GM12878 (cell line): ENCODE measurements around the gene PROM1. TPM values are rescaled to one million over a fixed set of nuclear protein-coding genes. Genes with fewer than 3 reads are reported as not detected.

Source experiments
- CBFB ChIP-seq: IDR thresholded peaks from 2 replicates; pipeline ENCODE4 v1.6.1; 2016; ENCODE audit warnings: antibody characterized with exemption, low read depth
- EGR1 ChIP-seq, 2 experiments: IDR thresholded peaks; 1 replicate in 1 of 2; 2 replicates in 1 of 2; pipeline ENCODE4 v1.6.1; 2011 to 2012; ENCODE audit warnings: low read depth in 2 of 2, low read length in 2 of 2, borderline replicate concordance in 1 of 2, mild to moderate bottlenecking in 1 of 2, moderate library complexity in 1 of 2
- ETV6 ChIP-seq, 2 experiments: fragments of 450-650 bp in 1 of 2; IDR thresholded peaks in 1 of 2; conservative IDR thresholded peaks in 1 of 2; 2 replicates each; pipeline ENCODE4 v1.6.1; 2014; ENCODE audit warnings: antibody characterized with exemption in 1 of 2, borderline replicate concordance in 1 of 2, low read depth in 1 of 2, mild to moderate bottlenecking in 1 of 2, moderate library complexity in 1 of 2
- FOXK2 ChIP-seq: fragments of 450-650 bp; IDR thresholded peaks from 2 replicates; pipeline ENCODE4 v1.6.1; 2017; ENCODE audit warnings: mild to moderate bottlenecking, moderate library complexity
- FOXM1 ChIP-seq: IDR thresholded peaks from 2 replicates; pipeline ENCODE4 v1.6.1; 2012; ENCODE audit warnings: low read depth, mild to moderate bottlenecking, inconsistent platforms, low read length, moderate library complexity
- HCFC1 ChIP-seq: fragments of 150-350 bp; IDR thresholded peaks from 2 replicates; pipeline ENCODE4 v1.6.1; 2014; ENCODE audit warnings: low read length
- HDAC6 ChIP-seq: fragments of 200-600 bp; sonication (generic); IDR thresholded peaks from one replicate; pipeline ENCODE4 v1.8.0; 2017; ENCODE audit warnings: antibody characterized with exemption; ENCODE audit not compliant: unreplicated experiment
- HDGF ChIP-seq: fragments of 450-650 bp; IDR thresholded peaks from 2 replicates; pipeline ENCODE4 v1.6.1; 2016; ENCODE audit warnings: antibody characterized with exemption
- JUND ChIP-seq: IDR thresholded peaks from 2 replicates; pipeline ENCODE4 v1.6.1; 2012; ENCODE audit warnings: low read depth, mild to moderate bottlenecking, low read length, improper control_type of control experiment, moderate library complexity
- MLLT1 ChIP-seq: fragments of 450-650 bp; IDR thresholded peaks from 2 replicates; pipeline ENCODE4 v1.6.1; 2016; ENCODE audit warnings: mild to moderate bottlenecking
- MYB ChIP-seq: fragments of 150-350 bp; IDR thresholded peaks from 2 replicates; pipeline ENCODE4 v1.6.1; 2014; ENCODE audit warnings: mild to moderate bottlenecking, low read depth, low read length, borderline replicate concordance
- NBN ChIP-seq: fragments of 450-650 bp; IDR thresholded peaks from 2 replicates; pipeline ENCODE4 v1.6.1; 2016
- NFYA ChIP-seq: IDR thresholded peaks from 2 replicates; pipeline ENCODE4 v1.6.1; 2011; ENCODE audit warnings: low read depth, mild to moderate bottlenecking, low read length, improper control_type of control experiment, borderline replicate concordance
- NFYB ChIP-seq: IDR thresholded peaks from 2 replicates; pipeline ENCODE4 v1.6.1; 2011; ENCODE audit warnings: low read depth, mild to moderate bottlenecking, low read length, improper control_type of control experiment, moderate library complexity; ENCODE audit not compliant: insufficient read depth
- NR2C2 ChIP-seq: IDR thresholded peaks from 2 replicates; pipeline ENCODE4 v1.6.1; 2011; ENCODE audit warnings: borderline replicate concordance, low read depth; ENCODE audit not compliant: control insufficient read depth, insufficient read length
- PAX5 ChIP-seq: IDR thresholded peaks from 2 replicates; pipeline ENCODE4 v1.6.1; 2011; ENCODE audit warnings: low read depth, low read length, borderline replicate concordance
- SIX5 ChIP-seq: IDR thresholded peaks from 2 replicates; pipeline ENCODE4 v1.6.1; 2011; ENCODE audit warnings: mild to moderate bottlenecking, low read depth, low read length, moderate library complexity; ENCODE audit not compliant: severe bottlenecking
- SMARCA5 ChIP-seq: fragments of 450-650 bp; IDR thresholded peaks from 2 replicates; pipeline ENCODE4 v1.6.1; 2017; ENCODE audit warnings: mild to moderate bottlenecking
- SREBF2 ChIP-seq: IDR thresholded peaks from 2 replicates; pipeline ENCODE4 v1.6.1; 2012; ENCODE audit warnings: mild to moderate bottlenecking, low read length
- ZNF274 ChIP-seq: IDR thresholded peaks from one replicate; pipeline ENCODE4 v1.8.0; 2011; ENCODE audit not compliant: insufficient read length, insufficient read depth
- polyA plus RNA-seq, 11 experiments: library from polyadenylated mRNA; depleted of rRNA in 4 of 11; unstranded in 6 of 11; stranded (reverse) in 5 of 11; fragments of >200 nt; fragmentation: Nextera tagmentation in 4 of 11; fragmentation: Illumina TruSeq in 1 of 11; extraction: Ambion mirVana in 4 of 11; extraction: Trizol in 1 of 11; gene quantifications; 1 replicate in 1 of 11; 2 replicates in 10 of 11; pipeline versions ENCODE4 v1.2.1 to v1.2.3, GENCODE V29; 2011 to 2016; ENCODE audit warnings: inconsistent platforms in 2 of 11, missing spikeins in 2 of 11, low read depth in 1 of 11
- total RNA-seq, 4 experiments: library from RNA; depleted of rRNA in 3 of 4; stranded (reverse); fragments of >200 nt in 3 of 4; fragmentation: Illumina TruSeq in 1 of 4; extraction: Trizol in 1 of 4; gene quantifications; 2 replicates each; pipeline versions ENCODE4 v1.2.1 to v1.2.3, GENCODE V29; 2013 to 2021
- TF ChIP-seq, protein P1 (sequence below): fragments of 450-650 bp; IDR thresholded peaks from 2 replicates; pipeline ENCODE4 v1.6.1; 2017; ENCODE audit warnings: antibody characterized with exemption, mild to moderate bottlenecking, moderate library complexity
- TF ChIP-seq, protein P2 (sequence below), 3 experiments: IDR thresholded peaks in 2 of 3; conservative IDR thresholded peaks in 1 of 3; 2 replicates each; pipeline ENCODE4 v1.5.1; 2011; ENCODE audit warnings: low read depth in 3 of 3, low read length in 3 of 3, mild to moderate bottlenecking in 3 of 3, control low read depth in 2 of 3, moderate library complexity in 2 of 3, inconsistent platforms in 1 of 3, mixed read lengths in 1 of 3; ENCODE audit not compliant: control insufficient read depth in 2 of 3, insufficient read depth in 1 of 3; ENCODE audit errors: extremely low read depth in 1 of 3

The PROM1 gene
- total and polyA plus RNA-seq, 10 of the 15 experiments (the other 5 are each of a cell fraction or from before 2014, with no cell fraction given) = 0.08 to 0.31 (median 0.18) TPM; not detected in 7

- no peak for TF ChIP-seq EGR1 (IDR thresholded peaks at IDR 0.05; ENCODE audit: borderline replicate concordance in 1 of 2, low read depth in 2 of 2, low read length in 2 of 2)
- no peak for TF ChIP-seq NR2C2
- TF ChIP-seq JUND = no peak
- no peak for TF ChIP-seq ZNF274
- no peak for TF ChIP-seq SMARCA5
- no peak for TF ChIP-seq PAX5
- no peak for TF ChIP-seq NFYA
- TF ChIP-seq SIX5 = no peak
- peak; percentile 26; the same call in 1 of the 2 replicates for TF ChIP-seq MLLT1
- no peak for TF ChIP-seq SREBF2
- no peak for TF ChIP-seq FOXK2
- TF ChIP-seq CBFB = no peak
- no peak for TF ChIP-seq MYB
- TF ChIP-seq, protein P1, sequence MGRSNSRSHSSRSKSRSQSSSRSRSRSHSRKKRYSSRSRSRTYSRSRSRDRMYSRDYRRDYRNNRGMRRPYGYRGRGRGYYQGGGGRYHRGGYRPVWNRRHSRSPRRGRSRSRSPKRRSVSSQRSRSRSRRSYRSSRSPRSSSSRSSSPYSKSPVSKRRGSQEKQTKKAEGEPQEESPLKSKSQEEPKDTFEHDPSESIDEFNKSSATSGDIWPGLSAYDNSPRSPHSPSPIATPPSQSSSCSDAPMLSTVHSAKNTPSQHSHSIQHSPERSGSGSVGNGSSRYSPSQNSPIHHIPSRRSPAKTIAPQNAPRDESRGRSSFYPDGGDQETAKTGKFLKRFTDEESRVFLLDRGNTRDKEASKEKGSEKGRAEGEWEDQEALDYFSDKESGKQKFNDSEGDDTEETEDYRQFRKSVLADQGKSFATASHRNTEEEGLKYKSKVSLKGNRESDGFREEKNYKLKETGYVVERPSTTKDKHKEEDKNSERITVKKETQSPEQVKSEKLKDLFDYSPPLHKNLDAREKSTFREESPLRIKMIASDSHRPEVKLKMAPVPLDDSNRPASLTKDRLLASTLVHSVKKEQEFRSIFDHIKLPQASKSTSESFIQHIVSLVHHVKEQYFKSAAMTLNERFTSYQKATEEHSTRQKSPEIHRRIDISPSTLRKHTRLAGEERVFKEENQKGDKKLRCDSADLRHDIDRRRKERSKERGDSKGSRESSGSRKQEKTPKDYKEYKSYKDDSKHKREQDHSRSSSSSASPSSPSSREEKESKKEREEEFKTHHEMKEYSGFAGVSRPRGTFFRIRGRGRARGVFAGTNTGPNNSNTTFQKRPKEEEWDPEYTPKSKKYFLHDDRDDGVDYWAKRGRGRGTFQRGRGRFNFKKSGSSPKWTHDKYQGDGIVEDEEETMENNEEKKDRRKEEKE = no peak
- TF ChIP-seq NFYB = no peak
- TF ChIP-seq HDAC6 = no peak
- TF ChIP-seq HDGF = no peak
- no peak for TF ChIP-seq FOXM1
- TF ChIP-seq ETV6 (conservative IDR thresholded peaks at IDR 0.05 in 1 of 2, IDR thresholded peaks at IDR 0.05 in 1 of 2; ENCODE audit: borderline replicate concordance in 1 of 2, low read depth in 1 of 2) = no peak
- no peak; the same call in 1 of the 2 replicates for TF ChIP-seq NBN
- no peak for TF ChIP-seq HCFC1
- TF ChIP-seq, protein P2, sequence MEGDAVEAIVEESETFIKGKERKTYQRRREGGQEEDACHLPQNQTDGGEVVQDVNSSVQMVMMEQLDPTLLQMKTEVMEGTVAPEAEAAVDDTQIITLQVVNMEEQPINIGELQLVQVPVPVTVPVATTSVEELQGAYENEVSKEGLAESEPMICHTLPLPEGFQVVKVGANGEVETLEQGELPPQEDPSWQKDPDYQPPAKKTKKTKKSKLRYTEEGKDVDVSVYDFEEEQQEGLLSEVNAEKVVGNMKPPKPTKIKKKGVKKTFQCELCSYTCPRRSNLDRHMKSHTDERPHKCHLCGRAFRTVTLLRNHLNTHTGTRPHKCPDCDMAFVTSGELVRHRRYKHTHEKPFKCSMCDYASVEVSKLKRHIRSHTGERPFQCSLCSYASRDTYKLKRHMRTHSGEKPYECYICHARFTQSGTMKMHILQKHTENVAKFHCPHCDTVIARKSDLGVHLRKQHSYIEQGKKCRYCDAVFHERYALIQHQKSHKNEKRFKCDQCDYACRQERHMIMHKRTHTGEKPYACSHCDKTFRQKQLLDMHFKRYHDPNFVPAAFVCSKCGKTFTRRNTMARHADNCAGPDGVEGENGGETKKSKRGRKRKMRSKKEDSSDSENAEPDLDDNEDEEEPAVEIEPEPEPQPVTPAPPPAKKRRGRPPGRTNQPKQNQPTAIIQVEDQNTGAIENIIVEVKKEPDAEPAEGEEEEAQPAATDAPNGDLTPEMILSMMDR (IDR thresholded peaks at IDR 0.05 in 2 of 3, conservative IDR thresholded peaks at IDR 0.05 in 1 of 3; ENCODE audit: control insufficient read depth in 2 of 3, extremely low read depth in 1 of 3, insufficient read depth in 1 of 3, low read depth in 3 of 3, low read length in 3 of 3) = peak; percentile 86 to 98 (median 92)
Measured at GRCh38 chr4:15956179-15956850, 127.5 kb downstream of the PROM1 start (continued).
